D721Med (cell line): ENCODE results near the gene EPPIN.

Experiments used
- DNase-seq: peaks from one replicate; pipeline ENCODE4 v3.0.0; 2011; ENCODE audit warnings: low spot score; ENCODE audit not compliant: insufficient read length
- FAIRE-seq: peaks from 2 replicates; lab custom pipeline; 2011; peaks lifted over from hg19 to GRCh38; lab: Jason Lieb, UNC
- TF ChIP-seq, protein P1 (sequence below): IDR thresholded peaks from 2 replicates; pipeline ENCODE4 v1.5.1; 2012; ENCODE audit warnings: mild to moderate bottlenecking, control low read depth; ENCODE audit not compliant: insufficient read depth; ENCODE audit errors: missing control alignments

Gene EPPIN

GRCh38 chr20:45538209-45538799 lies 8.9 kb downstream of the EPPIN start:
- FAIRE-seq (no peak), DNase-seq (peak; percentile 13)
- TF ChIP-seq, protein P1, sequence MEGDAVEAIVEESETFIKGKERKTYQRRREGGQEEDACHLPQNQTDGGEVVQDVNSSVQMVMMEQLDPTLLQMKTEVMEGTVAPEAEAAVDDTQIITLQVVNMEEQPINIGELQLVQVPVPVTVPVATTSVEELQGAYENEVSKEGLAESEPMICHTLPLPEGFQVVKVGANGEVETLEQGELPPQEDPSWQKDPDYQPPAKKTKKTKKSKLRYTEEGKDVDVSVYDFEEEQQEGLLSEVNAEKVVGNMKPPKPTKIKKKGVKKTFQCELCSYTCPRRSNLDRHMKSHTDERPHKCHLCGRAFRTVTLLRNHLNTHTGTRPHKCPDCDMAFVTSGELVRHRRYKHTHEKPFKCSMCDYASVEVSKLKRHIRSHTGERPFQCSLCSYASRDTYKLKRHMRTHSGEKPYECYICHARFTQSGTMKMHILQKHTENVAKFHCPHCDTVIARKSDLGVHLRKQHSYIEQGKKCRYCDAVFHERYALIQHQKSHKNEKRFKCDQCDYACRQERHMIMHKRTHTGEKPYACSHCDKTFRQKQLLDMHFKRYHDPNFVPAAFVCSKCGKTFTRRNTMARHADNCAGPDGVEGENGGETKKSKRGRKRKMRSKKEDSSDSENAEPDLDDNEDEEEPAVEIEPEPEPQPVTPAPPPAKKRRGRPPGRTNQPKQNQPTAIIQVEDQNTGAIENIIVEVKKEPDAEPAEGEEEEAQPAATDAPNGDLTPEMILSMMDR, result peak; percentile 5

GRCh38 chr20:45527294-45527693 lies 19.9 kb downstream of the EPPIN start:
- FAIRE-seq (no peak), DNase-seq (no peak)
- TF ChIP-seq, protein P1, result no peak

GRCh38 chr20:45523821-45524220 lies 23.4 kb downstream of the EPPIN start:
- no peak for FAIRE-seq
- no peak for DNase-seq
- TF ChIP-seq, protein P1, result no peak

DNA sequence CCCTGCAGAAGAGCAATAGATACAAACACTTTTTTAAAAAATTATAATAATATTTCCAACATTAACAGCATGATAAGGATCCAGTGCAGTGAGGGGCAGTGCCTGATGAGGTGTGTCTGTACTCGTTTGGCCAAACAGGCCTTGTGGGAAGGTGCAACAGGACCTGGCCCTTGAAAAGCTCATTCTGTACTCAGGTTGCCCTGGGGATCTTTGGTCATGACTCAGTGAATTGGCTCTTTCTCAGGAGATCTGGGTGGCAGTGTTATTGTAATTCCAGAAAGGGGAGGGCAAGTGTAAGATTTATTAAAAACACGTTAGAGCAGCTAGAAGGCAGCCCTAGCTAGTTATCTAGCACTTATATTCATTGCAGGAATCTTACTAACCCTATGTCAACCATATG lies 28.9 kb downstream of the EPPIN start:
- no peak for DNase-seq
- no peak for FAIRE-seq
- TF ChIP-seq, protein P1, result no peak

DNA sequence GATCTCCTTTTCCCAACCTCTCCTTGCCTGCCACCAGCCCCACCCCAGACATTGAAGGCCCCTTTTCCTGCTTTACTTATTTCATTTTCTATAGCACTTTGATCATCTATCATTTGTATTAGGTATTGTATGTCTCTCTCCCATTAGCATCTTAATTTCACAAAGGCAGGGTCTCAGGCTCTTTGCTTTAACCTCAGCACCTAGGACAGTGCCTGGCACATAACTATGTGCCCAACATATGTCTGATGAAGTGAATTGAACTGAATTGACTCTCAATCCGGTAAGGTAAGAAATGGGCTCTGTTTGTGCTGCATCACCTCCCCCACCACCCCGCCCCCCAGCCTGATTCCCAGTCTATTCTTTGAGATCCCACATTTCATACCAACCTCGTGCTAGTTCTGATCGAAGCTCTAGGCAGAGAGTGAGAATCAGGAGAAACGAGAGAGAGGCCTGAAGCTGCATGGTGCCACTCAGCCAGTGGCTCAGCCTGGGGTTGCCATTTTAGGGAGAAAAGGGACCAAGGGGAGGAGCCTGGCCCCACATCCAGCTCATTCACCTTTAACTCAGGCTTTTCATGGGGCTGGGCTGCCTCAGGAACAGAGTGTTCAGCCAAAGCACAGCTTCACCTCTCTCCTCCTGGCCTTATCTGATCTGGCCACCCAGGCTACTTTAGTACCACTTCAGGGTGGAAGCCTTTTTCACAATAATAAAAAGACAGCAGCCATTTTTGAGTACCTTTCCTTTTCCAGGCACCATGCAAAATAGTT lies 31.9 kb downstream of the EPPIN start, which contains the start of gene SPINT3:
TSS of gene SPINT3 (minus strand) at position 476 of the 767 bp plus-strand sequence. CDS start at position 462, 14 bp downstream.
- no peak for FAIRE-seq
- no peak for DNase-seq
- TF ChIP-seq, protein P1, result no peak

DNA sequence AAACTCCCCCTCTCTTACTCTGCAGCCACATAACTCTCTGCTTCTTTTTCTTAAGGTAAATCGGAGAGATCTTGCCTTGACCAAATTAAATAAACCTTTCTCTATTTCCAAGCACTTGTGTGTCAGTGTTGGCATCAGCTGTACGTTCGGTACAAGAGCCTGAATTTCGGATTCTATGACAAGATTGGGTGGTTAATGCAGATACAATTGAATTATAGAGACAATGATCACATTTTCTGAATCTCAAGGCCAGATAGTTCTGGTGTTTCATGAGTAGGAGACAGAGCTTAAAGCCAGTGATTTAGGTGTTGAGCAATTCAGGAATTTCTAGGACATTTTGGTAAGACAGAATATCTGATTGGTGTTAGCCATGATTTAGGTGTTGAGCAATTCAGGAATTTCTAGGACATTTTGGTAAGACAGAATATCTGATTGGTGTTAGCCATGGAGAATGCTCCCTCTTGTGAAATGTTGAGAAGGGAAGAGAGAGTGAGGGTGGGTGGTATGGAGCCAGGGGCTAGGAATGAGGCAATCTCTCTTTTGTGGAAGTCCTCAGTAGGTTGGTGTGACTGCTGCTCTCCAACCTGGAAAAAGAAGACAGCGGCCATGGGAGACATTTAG lies 36.8 kb downstream of the EPPIN start:
- TF ChIP-seq, protein P1, result no peak
- FAIRE-seq (no peak), DNase-seq (no peak)
